Effector CD8-positive, alpha-beta T cell (primary cell): ENCODE measurements around the gene JADE1.

Experiments
- DNase-seq: peaks from one replicate; lab custom pipeline; 2025; lab: John Stamatoyannopoulos, UW

JADE1 gene

GRCh38 chr4:128841402-128841801 is 31.9 kb downstream of the JADE1 start:
- no peak for DNase-seq

GRCh38 chr4:128844931-128845330 is 35.4 kb downstream of the JADE1 start:
- DNase-seq, result no peak

- DNase-seq, result no peak
Measured at GRCh38 chr4:128846063-128846462, 36.6 kb downstream of the JADE1 start.

GRCh38 chr4:128847082-128847724 is 37.7 kb downstream of the JADE1 start:
- DNase-seq, result no peak

- no peak for DNase-seq
Measured at GRCh38 chr4:128848461-128848860, 39.0 kb downstream of the JADE1 start.

- no peak for DNase-seq
Measured at GRCh38 chr4:128850252-128850651, 40.8 kb downstream of the JADE1 start.

- no peak for DNase-seq
Measured at GRCh38 chr4:128853741-128854140, 44.2 kb downstream of the JADE1 start.

- no peak for DNase-seq
Measured at GRCh38 chr4:128854433-128854832, 44.9 kb downstream of the JADE1 start.

GRCh38 chr4:128855621-128856020 is 46.1 kb downstream of the JADE1 start:
- no peak for DNase-seq

GRCh38 chr4:128856246-128856645 is 46.7 kb downstream of the JADE1 start:
- no peak for DNase-seq

GRCh38 chr4:128858879-128859671 is 49.6 kb downstream of the JADE1 start:
- no peak for DNase-seq

GRCh38 chr4:128859887-128860677 is 50.6 kb downstream of the JADE1 start:
- no peak for DNase-seq

- no peak for DNase-seq
Measured at GRCh38 chr4:128861856-128862518, 52.5 kb downstream of the JADE1 start.

- peak; percentile 9 for DNase-seq
Measured at GRCh38 chr4:128862608-128863311, 53.3 kb downstream of the JADE1 start.

- DNase-seq, result peak; percentile 64
Measured at GRCh38 chr4:128863312-128864075, 54.0 kb downstream of the JADE1 start.

GRCh38 chr4:128865132-128865531 is 55.6 kb downstream of the JADE1 start:
- no peak for DNase-seq

GRCh38 chr4:128866269-128866668 is 56.8 kb downstream of the JADE1 start:
- DNase-seq, result no peak

GRCh38 chr4:128866691-128867090 is 57.2 kb downstream of the JADE1 start:
- DNase-seq, result no peak

GRCh38 chr4:128868758-128869157 is 59.3 kb downstream of the JADE1 start:
- DNase-seq, result no peak

GRCh38 chr4:128869776-128870509 is 60.4 kb downstream of the JADE1 start:
- DNase-seq, result no peak
